ENCODE data around the gene RYR2.

The RYR2 gene

DNA sequence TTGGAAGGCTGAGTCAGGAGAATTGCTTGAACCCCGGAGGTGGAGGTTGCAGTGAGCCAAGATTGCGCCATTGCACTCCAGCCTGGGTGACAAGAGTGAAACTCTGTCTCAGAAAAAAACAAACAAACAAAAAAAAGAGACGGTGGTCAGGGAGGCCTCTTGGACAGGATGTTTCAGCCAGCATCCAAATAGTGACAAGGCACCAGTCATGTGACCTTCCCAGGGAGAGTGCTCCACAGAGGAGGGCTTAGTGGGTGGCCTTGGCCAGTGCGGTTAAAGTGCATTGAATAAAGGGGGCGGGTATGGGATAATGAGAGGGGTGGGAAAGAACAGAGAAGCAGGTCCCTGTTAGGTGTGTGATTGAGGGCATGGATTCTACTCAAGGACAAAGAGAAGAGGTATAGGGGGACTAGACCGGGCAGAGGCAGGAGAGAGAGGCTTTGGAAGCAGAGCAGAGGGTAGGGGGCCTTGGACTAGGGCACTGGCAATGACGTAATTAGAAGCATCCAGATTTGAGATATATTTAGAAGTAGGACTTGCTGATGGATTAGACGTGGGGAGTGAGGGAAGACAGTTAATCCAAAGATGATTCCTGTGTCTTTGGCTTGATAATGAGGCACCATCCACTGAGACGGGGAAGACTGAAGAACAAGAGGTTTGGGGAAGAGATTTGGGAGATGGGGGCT is 12.0 kb upstream of the RYR2 start:
- no peak for DNase-seq (ENCODE audit: insufficient read length, low spot score)
- FAIRE-seq, result no peak

DNA sequence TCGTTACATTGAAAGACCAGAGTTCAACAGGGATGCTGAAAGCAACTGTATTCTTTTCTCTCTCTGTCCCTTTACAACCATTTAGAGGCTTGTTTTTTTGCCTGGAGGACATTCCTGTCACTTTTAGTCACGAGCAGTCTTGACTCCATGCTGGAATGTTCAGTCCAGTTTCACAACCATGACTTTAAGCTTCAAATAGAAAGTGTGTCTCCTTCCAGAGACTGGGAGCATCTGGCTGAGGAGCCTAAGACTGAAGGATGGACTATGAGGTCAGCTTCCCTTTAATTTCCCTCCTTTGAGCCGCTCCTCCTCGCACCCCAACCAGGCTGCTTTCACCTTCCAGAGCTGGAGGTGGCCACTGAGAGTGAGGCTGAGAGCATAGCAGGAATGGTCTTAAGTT is 10.5 kb upstream of the RYR2 start:
- peak; percentile 44 for FAIRE-seq
- DNase-seq (ENCODE audit: insufficient read length, low spot score), result no peak

DNA sequence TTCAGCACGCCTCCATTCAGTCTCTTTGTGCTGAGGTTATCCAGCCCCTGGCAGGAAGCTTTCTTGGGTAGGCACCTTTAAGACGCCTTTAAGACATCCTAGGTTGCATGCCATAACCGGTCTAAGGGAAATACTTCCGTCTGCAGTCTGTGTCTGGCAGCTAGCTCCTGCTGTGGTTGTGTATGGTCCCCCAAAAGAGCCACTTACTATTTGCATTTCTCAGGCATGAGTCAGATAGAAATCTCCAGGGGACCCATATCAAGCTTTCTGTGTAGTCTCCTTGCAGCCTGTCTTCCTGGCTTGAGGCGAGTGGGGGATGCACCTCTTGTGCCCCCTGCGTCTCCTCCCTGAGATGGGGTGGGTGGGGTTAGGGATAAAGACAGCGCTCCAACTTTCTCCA is 10.0 kb upstream of the RYR2 start:
- FAIRE-seq (no peak), DNase-seq (ENCODE audit: insufficient read length, low spot score) (peak; percentile 54)

DNA sequence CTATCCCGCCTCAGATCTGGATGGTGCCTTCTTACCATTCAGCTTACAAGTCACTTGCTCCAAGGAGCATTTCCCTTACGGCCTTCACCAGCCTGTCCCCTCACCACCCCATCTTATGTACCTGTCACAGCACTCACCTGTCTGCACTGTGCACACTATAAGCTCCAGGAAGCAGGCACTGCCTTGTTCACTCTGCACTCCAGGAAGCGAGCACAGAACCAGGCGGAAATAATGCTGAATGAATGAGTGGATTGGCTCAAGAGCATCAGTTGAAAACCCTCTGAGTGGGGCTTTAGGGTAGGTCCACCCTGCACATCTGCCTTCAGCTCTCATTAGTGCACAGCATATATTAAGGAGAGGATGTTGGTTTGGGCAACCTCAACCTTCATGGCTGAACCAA is 8.9 kb upstream of the RYR2 start:
- DNase-seq (ENCODE audit: insufficient read length, low spot score), result no peak
- FAIRE-seq, result peak; percentile 36

DNA sequence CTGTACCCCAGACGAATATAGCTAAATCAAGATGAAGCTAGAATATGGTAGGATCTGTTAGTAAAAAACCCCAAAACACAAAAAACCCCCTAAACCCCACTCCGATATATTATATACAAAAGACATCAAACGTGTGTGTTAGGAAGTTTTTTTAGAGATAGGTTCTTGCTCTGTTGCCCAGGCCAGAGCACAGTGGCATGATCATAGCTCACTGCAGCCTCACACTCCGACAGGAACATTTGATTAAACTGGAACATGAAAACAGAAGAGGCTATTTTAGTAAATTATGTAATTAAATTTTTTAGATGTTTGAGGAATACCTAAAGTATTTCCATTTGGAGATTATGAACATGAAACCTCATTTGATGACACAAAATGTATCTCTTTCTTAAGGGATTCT is 8.2 kb upstream of the RYR2 start:
- DNase-seq (ENCODE audit: insufficient read length, low spot score) (no peak), FAIRE-seq (no peak)

DNA sequence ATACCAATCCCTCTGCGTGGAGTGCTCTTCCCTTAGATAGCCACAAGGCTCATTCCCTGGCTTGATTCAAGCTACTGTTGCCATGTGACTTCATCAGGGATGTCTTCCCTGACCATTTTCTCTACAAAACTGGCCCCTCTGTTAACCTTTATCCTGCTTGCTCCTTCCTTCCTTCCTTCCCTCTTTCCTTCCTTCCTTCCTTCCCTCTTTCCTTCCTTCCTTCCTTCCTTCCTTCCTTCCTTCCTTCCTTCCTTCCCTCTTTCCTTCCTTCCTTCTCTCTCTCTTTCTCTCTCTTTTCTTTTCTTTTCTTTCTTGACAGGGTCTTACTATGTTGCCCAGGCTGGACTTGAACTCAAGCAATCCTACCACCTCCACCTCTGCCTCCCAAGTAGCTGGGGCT is 6.2 kb upstream of the RYR2 start:
- DNase-seq (ENCODE audit: insufficient read length, low spot score) (no peak), FAIRE-seq (no peak)

DNA sequence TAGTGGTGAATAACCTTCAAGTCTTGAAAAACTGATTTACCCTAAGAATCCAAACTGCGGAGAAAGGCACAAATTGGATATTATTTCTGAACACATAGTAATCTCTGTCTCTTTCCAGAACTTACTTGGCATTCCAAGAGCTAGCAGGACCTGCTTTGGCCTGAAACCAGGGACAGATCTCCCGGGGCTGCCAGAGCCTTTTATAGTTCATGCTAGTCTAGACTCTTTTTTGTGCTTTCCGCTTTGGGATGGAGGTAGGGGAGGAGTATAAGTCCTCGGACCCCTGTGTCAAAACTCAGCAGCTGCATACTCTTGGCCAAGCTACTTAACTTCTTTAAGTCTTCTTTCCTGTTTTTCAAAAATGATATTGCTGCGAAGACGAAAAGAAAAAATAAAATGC is 3.8 kb upstream of the RYR2 start:
- no peak for DNase-seq (ENCODE audit: insufficient read length, low spot score)
- FAIRE-seq, result no peak

DNA sequence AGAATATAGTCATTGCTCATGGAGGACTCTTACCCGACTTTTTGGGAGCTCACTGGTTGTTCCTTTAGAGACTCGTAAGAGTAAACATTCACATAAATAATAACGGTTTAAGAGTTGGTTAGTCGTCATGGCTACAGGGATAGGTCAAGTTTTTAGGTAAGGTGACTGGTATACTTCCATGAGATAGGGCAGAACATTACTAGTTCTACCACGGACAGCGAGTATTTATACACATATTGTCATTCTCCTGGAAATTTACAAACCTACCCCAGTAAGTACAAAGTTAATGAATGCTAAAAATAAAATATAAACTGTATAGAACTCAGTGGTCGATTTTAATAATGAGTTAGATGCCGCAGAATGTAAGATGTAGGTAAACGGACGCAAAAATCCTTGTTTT is 1.2 kb upstream of the RYR2 start:
- DNase-seq (ENCODE audit: insufficient read length, low spot score) (no peak), FAIRE-seq (no peak)

DNA sequence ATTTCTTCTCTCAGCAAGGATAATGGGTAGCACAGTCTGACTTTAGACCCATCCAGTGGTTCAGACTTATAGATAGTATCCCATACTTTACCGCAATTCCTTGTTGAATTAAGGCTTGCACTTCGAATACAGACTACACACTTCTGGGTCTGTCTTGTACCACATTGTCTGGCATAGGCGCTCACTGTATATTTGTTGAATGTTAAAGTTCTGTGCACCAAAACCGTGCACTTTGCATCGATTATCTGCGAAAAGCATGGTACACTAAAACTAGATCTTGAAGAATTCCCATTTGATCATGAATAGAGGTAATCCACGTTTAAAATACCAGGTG is 556 bp upstream of the RYR2 start:
- DNase-seq (ENCODE audit: insufficient read length, low spot score), result no peak
- no peak for FAIRE-seq

DNA sequence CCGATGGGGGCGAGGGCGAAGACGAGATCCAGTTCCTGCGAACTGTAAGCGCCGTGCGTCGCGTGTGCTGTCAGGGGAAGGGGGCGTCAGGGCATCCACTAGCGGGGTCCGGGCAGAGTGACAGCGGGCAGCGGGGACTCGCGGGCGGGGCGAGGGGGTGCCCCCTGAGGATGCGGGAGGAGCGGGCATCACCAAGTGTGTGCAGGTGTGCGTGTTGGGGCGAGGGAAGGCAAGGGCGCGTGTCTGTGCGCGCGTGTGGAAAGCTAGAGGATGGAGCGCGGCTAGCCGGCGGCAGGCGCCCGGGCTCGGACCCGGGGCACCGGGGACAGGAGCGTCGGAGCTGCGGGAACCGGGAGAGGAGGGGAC is 525 bp downstream of the RYR2 start:
- no peak for DNase-seq (ENCODE audit: insufficient read length, low spot score)
- FAIRE-seq, result no peak

DNA sequence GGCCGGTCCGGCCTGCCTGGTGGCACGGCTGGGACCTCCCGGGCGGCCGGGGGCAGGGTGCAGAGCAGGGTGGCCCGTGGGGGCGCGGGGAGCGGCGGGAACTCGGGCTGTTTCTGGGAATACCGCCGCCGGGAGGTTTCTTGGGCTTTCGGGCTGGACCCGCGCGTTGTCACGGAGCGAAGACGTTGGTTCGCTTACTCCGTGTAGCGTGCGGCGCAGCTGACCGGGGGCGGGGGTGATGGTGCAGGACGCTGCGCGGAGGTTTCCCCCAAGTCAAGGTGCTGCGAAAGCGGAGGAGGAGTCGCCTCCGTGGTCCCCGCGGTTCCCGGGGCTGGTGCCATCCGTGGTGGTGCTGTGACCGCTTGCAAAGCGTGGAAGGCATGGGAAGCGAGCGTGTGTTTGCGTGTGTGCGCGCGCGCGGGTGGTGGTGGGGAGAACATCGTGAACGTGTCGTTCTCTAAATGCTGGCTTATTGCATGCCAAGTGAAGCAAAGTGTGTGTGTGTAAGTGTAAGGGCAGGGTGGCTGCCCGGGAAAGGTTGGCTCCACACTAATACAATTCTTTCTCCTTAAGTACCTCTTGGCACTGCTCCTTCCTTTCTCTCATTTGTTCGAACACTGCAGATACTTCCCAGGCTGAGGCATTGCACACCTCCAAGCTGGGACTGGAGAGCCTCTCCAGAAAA is 1.1 kb downstream of the RYR2 start:
- DNase-seq (ENCODE audit: insufficient read length, low spot score) (no peak), FAIRE-seq (no peak)

DNA sequence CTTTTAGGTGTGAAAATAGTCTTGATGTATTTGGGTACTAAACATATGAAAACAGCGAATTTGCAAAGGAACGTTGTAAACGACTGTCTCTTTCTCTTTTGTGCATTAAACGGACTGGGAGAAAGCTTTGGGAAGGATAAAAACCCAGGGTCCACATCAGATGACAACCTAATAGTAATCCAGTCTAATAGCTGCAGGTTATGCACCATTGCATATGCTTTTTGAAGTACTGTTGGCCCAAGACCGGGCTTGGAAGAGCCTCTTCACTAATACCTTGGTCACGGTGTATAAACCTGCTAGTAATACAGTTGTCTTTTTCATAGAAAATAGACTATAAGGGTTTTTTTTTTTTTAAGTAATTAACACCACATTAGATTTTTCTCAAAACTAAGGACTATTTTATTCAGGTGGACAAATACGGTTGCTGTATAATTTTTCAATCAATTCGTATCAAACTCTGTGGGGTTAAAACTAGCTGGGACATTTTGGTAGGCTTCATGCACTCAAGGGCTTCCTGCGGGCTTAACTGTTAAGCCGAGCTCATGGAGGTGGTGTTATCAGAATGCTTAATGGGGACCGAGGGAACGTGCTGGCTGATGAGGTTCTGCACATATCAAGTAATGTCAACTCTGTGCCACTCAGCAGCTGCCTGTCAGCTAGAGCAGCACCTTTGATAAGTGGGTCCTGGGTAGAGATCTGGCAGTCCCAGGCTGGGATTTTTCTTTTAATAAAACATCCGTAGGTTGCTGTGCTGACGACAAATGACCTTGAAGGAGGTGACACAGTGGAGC is 2.1 kb downstream of the RYR2 start:
- no peak for FAIRE-seq
- DNase-seq (ENCODE audit: insufficient read length, low spot score), result no peak

DNA sequence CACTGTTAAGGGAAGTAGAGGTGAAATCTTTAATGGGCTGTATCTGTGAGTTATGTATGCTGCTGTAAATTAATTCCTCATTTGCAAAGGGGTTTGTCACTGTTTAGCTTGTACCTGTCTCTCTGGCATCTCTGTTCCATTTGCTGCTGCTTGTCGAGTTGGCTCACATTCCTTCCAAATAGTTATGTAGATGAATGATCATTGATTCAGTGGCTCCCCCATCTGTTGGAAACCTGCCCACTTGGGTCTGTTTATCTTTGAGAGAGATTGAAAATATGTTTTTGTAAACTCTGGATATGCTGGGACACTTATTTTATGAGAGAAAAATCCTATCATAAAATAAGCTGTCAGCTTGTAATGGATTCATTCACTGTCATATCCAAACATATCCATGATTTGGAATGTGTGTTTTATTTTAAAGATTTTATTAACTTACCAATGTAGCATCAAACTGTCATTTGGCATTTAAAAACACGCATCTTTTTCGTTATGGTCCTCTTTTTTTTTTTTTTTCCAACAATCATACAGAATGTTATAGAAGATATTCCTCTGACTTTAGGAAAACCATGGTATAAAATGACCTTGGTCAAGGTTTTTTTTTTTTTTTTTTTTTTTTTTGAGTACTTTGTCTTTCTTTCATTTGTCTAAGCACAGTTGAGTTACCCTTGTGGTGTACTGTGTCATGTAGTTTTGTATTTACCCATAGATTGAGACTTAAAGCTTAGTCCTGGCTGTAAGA is 3.5 kb downstream of the RYR2 start:
- DNase-seq (ENCODE audit: insufficient read length, low spot score), result no peak
- no peak for FAIRE-seq

DNA sequence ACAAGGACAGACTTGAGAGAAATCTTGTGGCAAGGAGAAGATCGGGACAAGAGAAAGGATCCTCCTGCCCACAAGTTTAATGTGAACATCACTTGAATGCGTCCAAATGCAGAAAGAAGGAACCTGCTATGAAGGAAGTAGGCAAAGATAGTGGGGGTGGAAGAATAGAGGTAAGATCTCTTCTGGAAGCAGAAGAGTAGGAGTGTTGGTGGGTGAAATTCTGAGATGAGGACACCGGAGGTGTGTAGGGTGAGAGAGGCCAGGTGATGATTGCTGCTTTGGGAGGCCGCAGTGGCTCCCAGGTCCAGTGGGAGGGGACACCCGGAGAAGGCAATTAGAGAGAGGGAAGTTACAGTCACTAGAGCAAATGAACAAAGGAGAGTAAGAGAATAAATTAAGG is 6.8 kb downstream of the RYR2 start:
- DNase-seq (ENCODE audit: insufficient read length, low spot score) (no peak), FAIRE-seq (no peak)

DNA sequence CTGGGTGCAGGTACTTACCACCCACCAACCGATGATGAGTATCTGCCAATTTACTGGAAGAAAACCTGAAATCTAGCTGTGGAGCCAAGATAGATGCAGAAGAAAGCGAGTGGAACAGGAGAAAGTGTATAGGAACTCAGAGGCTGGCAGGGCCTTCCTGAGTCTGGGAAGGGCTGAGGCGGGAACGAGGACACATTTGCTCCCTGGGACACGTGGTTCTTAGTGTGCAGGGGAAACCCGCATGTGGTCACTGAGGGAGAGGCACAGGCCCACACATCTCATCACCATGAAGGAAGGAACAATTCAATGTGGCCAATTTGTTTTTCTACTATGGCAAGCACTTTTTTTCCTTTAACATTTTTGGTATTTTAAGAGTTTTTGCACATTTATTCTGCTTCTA is 8.2 kb downstream of the RYR2 start:
- DNase-seq (ENCODE audit: insufficient read length, low spot score), result no peak
- no peak for FAIRE-seq

DNA sequence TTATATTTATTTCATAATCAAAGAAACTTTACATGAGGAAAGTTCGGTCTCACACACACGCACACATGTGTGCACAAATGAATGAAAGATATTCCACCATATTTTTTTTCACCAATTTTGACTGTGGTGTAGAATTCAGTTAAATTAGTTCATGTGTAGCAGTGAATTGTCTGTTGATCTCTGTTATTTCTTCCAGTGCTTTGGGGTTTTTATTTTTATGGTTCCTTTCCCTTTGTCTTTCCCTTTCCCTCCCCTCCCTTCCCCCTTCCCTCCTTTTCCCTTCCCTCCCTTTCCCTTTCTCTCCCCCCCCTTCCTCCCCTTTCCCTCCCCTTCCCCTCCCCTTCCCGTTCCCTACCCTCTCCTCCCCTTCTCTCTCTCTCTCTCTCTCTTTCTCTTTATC is 8.9 kb downstream of the RYR2 start:
- no peak for DNase-seq (ENCODE audit: insufficient read length, low spot score)
- FAIRE-seq, result no peak

DNA sequence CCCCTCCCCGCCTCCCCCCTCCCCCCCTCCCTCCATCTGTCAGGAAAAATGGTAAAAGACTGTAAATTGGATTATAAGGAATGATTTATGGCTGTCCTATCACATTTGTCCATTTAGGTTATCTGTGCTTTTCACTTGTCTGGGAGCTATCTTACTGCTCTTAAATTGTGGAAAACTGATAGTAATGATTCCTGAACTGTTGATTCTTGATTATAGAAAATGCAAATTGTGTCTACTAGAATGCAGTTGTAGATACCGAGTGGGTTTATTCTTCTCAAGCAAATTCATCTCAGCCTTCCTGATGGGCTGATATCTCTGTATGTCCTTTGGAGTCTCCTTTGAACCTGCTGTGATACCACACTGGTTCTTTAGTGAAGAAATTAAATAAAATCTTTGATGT is 12.3 kb downstream of the RYR2 start:
- DNase-seq (ENCODE audit: insufficient read length, low spot score) (no peak), FAIRE-seq (no peak)

DNA sequence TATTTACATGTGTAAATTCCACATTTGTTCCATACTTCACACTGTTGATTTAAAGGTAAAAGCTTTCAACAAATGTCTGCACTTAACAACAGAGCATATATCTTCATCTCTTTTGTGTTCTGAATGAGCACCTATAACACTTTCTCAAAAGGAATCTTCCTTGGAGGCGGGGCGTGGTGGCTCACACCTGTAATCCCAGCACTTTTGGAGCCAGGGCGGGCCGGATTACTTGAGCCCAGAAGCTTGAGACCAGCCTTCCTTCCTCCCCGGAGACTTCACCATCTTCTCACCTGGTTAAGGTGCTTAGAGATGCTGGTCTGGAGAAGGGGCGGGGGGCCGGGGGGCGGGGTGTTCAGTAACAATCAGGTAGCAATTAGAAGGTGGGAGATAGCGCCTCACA is 16.5 kb downstream of the RYR2 start:
- FAIRE-seq (no peak), DNase-seq (ENCODE audit: insufficient read length, low spot score) (no peak)

DNA sequence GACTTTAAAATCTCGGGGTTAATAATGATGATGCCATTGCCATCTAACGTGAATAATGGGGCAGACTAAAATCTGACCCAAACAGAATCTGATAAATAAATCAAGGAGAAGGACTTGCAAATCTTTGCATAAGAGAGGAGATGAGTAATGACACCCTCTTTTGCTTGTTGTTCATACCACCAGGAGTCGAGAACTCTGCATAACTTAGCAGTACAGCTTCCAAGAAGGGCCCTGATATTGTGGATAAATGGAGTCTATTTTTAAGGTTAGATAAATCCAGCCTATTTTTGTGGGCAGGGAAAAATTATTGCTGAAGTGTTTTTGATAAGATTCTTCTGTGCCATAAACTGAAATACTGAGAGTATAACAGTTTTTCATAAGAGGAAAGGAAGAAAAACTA is 17.3 kb downstream of the RYR2 start:
- FAIRE-seq, result no peak
- no peak for DNase-seq (ENCODE audit: insufficient read length, low spot score)

DNA sequence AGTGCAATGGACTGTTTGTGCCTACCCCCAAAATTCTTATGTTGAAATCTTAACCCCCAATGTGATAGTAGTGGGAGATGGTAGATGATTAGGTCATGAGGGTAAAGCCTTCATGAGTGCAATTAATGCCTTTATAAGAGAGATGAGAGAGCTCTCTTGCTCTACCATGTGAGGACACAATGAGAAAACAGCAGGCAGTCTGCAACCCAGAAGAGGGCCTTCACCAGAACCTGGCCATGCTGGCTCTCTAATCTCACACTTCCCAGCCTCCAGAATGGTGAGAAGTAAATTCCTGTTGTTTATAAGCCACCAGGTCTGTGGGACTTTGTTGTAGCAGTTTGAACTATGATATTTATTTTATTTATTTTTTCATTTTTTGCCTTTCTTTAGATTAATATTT is 21.0 kb downstream of the RYR2 start:
- FAIRE-seq (no peak), DNase-seq (ENCODE audit: insufficient read length, low spot score) (no peak)

DNA sequence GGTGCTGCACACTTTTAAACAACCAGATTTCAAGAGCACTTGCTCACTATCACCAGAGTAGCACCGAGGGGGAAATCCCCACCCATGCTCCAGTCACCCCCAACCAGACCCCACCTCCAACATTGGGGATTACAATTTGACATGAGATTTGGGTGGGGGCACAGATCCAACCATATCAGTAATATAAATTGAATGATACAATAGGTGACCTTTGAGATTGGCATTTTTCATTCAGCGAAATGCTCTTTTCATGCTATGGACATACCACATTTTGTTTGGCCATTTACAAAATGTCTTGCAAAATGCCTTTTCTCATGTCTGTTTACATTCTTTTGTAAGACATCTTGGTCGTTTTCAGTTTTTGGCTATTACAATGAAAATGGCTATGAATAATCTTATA is 23.9 kb downstream of the RYR2 start:
- DNase-seq (ENCODE audit: insufficient read length, low spot score) (no peak), FAIRE-seq (no peak)

DNA sequence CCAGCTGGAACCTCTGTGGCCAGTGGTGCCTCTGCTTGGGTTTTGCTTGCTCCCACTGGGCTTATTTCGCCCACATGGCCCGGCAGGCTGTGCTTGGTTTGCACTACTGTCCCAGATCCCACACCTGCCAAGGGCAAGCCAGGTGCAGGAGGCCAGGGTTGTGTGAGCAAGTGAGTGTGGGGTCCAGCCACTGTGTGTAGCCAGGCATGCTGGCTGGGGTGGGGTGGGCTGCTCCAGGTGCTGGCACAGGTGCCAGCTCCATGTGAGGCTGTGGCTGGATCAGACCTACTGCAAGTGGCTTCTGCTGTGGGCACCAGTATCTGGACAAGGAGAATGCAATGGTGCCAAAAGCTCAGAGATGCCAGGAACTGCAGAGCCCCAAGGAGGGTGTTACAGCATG is 28.5 kb downstream of the RYR2 start:
- FAIRE-seq (no peak), DNase-seq (ENCODE audit: insufficient read length, low spot score) (no peak)
